Mesothelial cell of epicardium (in vitro differentiated cells): ENCODE measurements around the gene ADCYAP1R1. TPM values are rescaled to one million over a fixed set of nuclear protein-coding genes. Genes with fewer than 3 reads are reported as not detected.

Experiments
- DNase-seq, 2 experiments: peaks; one replicate each; pipeline ENCODE4 v3.0.0; 2021; ENCODE audit warnings: low spot score in 2 of 2; ENCODE audit not compliant: unreplicated experiment in 2 of 2
- H3K27ac Mint-ChIP-seq: 2 replicates; pipeline ENCODE4 v1.8.0; 2021; ENCODE audit warnings: mixed read lengths
- H3K27me3 Mint-ChIP-seq: 2 replicates; pipeline ENCODE4 v1.8.0; 2021; ENCODE audit warnings: low read depth, mixed read lengths
- H3K36me3 Mint-ChIP-seq: 2 replicates; pipeline ENCODE4 v1.8.0; 2021; ENCODE audit warnings: mixed read lengths
- H3K4me1 Mint-ChIP-seq: 2 replicates; pipeline ENCODE4 v1.8.0; 2021; ENCODE audit warnings: mixed read lengths
- H3K4me3 Mint-ChIP-seq: 2 replicates; pipeline ENCODE4 v1.8.0; 2021; ENCODE audit warnings: mild to moderate bottlenecking, moderate library complexity, mixed read lengths
- H3K9me3 Mint-ChIP-seq: 2 replicates; pipeline ENCODE4 v1.8.0; 2021; ENCODE audit warnings: mixed read lengths
- CTCF ChIP-seq: fragments of 200-600 bp; sonication (generic); IDR thresholded peaks from one replicate; pipeline ENCODE4 v1.5.0; 2021; ENCODE audit warnings: antibody characterized with exemption; ENCODE audit not compliant: unreplicated experiment
- total RNA-seq: library from RNA; stranded (reverse); gene quantifications from 3 replicates; pipeline ENCODE4 v1.2.1, GENCODE V29; 2021

Gene ADCYAP1R1
- total RNA-seq, 1 donor from 2014 or later, result 0.36 TPM

- peak in 1 of 2 experiments; percentile 29 for DNase-seq
- Mint-ChIP-seq H3K27ac (no peak overlapping the region), H3K4me1 (no peaks in the 10 kb centered on the region), H3K9me3 (no peaks in the 10 kb centered on the region), H3K36me3 (no peaks in the 10 kb centered on the region), H3K4me3 (no peak overlapping the region), H3K27me3 (peaks cover 82% of the 10 kb centered on the region)
- no peak for TF ChIP-seq CTCF
Measured at GRCh38 chr7:31096198-31096876, 44.2 kb downstream of the ADCYAP1R1 start.

- Mint-ChIP-seq H3K27me3 (peaks cover 84% of the 10 kb centered on the region), H3K36me3 (no peaks in the 10 kb centered on the region), H3K4me1 (no peaks in the 10 kb centered on the region), H3K27ac (no peak overlapping the region), H3K9me3 (no peaks in the 10 kb centered on the region), H3K4me3 (no peak overlapping the region)
- DNase-seq, result peak in 1 of 2 experiments; percentile 7
- TF ChIP-seq CTCF, result no peak
Measured at GRCh38 chr7:31096877-31097258, 44.8 kb downstream of the ADCYAP1R1 start.

- H3K4me1 Mint-ChIP-seq, result no peaks in the 10 kb centered on the region
- TF ChIP-seq CTCF, result no peak
- H3K4me3 Mint-ChIP-seq, result no peak overlapping the region
- H3K27me3 Mint-ChIP-seq, result peaks cover 83% of the 10 kb centered on the region
- DNase-seq, result peak in 1 of 2 experiments; percentile 10
- H3K36me3 Mint-ChIP-seq, result no peaks in the 10 kb centered on the region
- H3K9me3 Mint-ChIP-seq, result no peaks in the 10 kb centered on the region
- H3K27ac Mint-ChIP-seq, result no peak overlapping the region
Measured at GRCh38 chr7:31098642-31099360, 46.7 kb downstream of the ADCYAP1R1 start.

GRCh38 chr7:31099451-31100444, 47.6 kb downstream of the ADCYAP1R1 start:
- TF ChIP-seq CTCF, result no peak
- no peaks in the 10 kb centered on the region for H3K4me1 Mint-ChIP-seq

GRCh38 chr7:31100445-31100844, 48.3 kb downstream of the ADCYAP1R1 start:
- Mint-ChIP-seq H3K27me3 (peaks cover 90% of the 10 kb centered on the region), H3K4me1 (no peaks in the 10 kb centered on the region), H3K9me3 (no peaks in the 10 kb centered on the region), H3K36me3 (no peaks in the 10 kb centered on the region), H3K4me3 (no peak overlapping the region), H3K27ac (no peak overlapping the region)
- peak in 1 of 2 experiments; percentile 28 for DNase-seq
- TF ChIP-seq CTCF, result no peak

More at GRCh38 chr7:31099451-31100444, 47.6 kb downstream of the ADCYAP1R1 start:
- no peaks in the 10 kb centered on the region for H3K9me3 Mint-ChIP-seq
- H3K27me3 Mint-ChIP-seq, result peaks cover 88% of the 10 kb centered on the region
- no peak overlapping the region for H3K27ac Mint-ChIP-seq
- no peak overlapping the region for H3K4me3 Mint-ChIP-seq
- no peaks in the 10 kb centered on the region for H3K36me3 Mint-ChIP-seq
- DNase-seq, result peak in 1 of 2 experiments; percentile 36
